ENCODE results near the gene NOTCH2NLA.
"Not testable (repeated sequence)": the region's sequence is repeated elsewhere in the genome, so short reads cannot be mapped to it uniquely, and the experiment has no call there.

The NOTCH2NLA gene

DNA sequence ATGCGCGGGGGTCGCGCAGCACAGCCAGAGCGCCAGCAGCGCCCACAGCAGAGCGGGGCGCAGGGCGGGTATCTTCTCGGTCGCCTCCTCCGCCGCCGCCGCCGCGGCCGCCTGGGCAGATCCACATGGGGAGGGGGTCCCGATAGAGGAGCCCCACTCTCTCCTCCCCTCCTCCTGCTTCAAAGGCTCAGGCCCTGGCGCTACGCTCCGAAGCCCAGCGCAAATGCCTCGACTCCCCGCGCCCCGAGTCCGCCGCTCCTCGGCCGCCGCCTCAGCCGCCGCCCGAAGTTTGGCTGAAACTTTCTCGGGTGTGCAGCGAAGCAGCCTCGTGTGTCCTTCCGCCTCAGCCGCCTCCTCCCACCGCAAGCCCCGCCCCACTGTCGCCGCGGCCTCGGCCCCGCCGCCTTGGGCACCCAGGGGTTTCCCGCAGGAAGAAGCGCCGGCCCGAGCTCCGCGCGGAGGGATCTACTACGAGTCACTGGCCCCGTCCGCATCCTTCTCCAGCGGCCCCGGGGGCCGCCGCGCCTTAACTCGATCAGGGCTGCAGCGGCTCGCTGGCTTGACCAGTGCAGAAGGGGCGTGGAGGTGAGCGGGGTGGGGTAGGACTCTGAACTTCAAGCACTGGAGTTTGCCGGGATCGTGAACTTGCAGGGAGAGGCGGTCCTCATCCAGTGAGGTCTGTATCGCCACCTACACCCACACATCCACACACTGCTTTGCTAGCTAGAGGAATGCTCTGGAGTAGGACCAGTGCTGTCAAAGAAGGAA lies at the start of gene NOTCH2NLA:
NOTCH2NLA (minus strand) TSS at position 312 of the 768 bp plus-strand sequence. CDS start 39,684 bp downstream, outside the sequence.
- not testable (repeated sequence) for H3K9me3 Mint-ChIP-seq; H3K27me3 Mint-ChIP-seq (ENCODE audit: low read depth, poor library complexity); H3K27ac Mint-ChIP-seq; H3K36me3 Mint-ChIP-seq (ENCODE audit: low read depth); H3K4me1 Mint-ChIP-seq
- DNase-seq: peak; percentile 29
- peak within 1 kb of the TSS; percentile 81 for H3K4me3 Mint-ChIP-seq

DNA sequence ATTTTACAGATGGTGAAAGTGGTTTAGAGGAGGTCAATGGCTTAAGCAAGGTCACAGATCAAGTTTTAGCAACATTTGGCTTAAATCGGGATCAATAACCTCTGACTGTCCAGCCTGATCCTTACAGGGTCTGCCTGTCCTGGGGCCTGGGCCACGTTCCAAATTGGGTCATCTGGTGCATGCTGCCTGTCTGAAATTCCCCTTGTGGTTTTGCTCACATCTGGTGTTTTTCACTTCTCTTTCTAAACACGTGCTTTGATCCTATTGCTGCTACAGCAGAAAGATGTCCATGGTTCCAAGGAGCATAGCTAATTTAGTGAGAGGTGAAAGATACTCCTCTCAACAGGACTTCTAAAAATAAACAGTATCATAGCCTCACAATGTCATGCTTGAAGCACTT lies 49.5 kb upstream of the NOTCH2NLA start:
- not testable (repeated sequence) for DNase-seq; H3K27ac Mint-ChIP-seq; H3K36me3 Mint-ChIP-seq (ENCODE audit: low read depth); H3K27me3 Mint-ChIP-seq (ENCODE audit: low read depth, poor library complexity); H3K9me3 Mint-ChIP-seq; H3K4me1 Mint-ChIP-seq; H3K4me3 Mint-ChIP-seq

DNA sequence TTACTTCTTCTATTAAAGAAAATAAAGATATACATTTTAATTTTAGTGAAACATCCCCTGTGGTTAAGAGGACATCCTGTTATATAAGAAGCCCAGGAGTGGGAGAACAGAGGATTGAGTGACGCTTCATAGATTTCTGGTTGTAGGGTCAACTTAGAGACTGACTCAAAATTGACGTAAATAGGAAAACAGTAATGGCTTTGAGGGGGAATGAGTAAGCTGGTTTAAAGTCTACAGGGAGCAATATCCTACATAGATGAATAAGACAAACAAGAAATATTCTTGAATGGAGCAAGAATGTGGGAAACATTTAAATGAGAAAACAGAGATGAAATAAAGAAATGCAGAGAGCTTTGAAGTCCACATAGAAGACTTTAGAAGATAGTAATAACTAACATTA lies 48.3 kb upstream of the NOTCH2NLA start:
- not testable (repeated sequence) for H3K4me3 Mint-ChIP-seq; H3K27ac Mint-ChIP-seq; H3K4me1 Mint-ChIP-seq; DNase-seq; H3K36me3 Mint-ChIP-seq (ENCODE audit: low read depth); H3K27me3 Mint-ChIP-seq (ENCODE audit: low read depth, poor library complexity); H3K9me3 Mint-ChIP-seq

DNA sequence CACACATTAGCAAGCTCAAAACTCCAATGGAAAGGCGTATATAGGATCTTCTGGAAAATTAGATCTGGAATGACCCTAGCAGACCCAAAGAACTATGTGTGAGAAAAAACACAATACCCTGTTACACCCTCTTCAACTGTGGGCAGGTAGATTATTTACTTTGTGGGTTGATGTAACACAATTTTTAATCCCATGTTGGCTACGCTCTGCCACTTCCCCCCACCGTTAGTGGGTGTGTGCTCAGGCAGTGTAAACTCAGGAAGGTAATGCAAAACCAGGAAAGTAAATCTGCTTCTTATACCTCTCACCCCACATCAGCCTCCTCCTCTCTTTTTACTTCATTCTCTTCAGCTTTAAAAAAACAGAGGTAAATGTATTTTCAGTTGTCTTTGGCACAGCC lies 45.3 kb upstream of the NOTCH2NLA start:
- H3K4me3 Mint-ChIP-seq; H3K4me1 Mint-ChIP-seq; H3K27ac Mint-ChIP-seq; H3K9me3 Mint-ChIP-seq; H3K36me3 Mint-ChIP-seq (ENCODE audit: low read depth); H3K27me3 Mint-ChIP-seq (ENCODE audit: low read depth, poor library complexity); DNase-seq: not testable (repeated sequence)

DNA sequence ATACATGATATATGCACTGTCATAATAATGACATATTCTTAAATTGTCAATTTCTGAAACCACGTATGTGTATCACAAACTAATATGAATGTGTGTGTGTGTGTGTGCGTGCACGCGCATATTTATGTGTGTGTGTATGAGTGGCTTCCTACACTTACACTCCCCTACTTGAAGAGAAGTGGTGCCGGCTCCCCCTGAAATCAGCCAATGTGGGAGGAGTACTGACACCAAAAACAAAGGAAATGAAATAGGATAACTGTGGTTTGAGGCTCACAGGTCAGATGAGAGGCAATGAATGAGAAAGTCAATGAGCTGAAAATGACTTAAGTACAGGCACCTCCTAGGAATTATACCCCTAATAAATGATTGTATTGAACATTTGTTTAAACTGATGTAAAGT lies 44.4 kb upstream of the NOTCH2NLA start:
- DNase-seq; H3K4me3 Mint-ChIP-seq; H3K36me3 Mint-ChIP-seq (ENCODE audit: low read depth); H3K27ac Mint-ChIP-seq; H3K9me3 Mint-ChIP-seq; H3K27me3 Mint-ChIP-seq (ENCODE audit: low read depth, poor library complexity); H3K4me1 Mint-ChIP-seq: not testable (repeated sequence)

DNA sequence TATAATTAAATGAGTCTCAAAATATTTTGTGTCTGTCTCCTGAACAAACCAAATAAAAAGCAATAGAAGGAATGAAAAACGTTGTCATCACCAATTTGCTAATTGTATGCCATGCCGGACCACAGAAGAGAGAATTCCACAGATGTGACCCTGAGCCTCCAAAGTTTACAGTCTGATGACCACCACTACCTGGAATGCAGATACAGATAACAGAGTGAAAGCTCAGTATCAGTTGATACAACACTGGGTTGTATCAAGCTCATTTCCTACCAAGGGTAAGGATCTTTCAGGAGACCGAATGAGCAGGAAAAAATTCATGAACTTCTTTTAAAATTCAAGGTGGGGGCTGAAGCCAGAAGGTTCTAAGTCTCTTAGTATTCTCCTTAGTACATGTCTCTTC lies 43.9 kb upstream of the NOTCH2NLA start:
- H3K9me3 Mint-ChIP-seq; H3K27ac Mint-ChIP-seq; H3K4me3 Mint-ChIP-seq; H3K27me3 Mint-ChIP-seq (ENCODE audit: low read depth, poor library complexity); DNase-seq; H3K36me3 Mint-ChIP-seq (ENCODE audit: low read depth); H3K4me1 Mint-ChIP-seq: not testable (repeated sequence)

DNA sequence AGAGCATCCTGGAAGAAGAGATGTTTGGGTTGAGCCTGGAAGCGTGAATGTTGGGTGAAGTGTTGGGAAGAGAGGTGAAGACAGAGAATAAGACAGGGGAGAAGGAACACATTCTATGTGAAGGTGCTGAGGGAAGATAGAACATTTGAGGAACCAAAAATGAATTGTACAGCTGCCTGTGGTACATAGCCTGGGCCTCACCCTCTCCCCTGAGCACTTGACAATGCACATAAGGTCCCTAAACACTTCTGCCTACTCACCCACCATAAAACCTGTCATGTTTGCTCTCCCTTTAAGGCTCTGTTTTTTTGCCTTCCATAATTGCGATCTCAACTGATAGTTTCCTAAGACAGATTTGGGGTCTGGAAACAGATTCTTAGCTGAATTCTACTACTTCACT lies 43.2 kb upstream of the NOTCH2NLA start:
- not testable (repeated sequence) for H3K9me3 Mint-ChIP-seq; H3K4me3 Mint-ChIP-seq; H3K27me3 Mint-ChIP-seq (ENCODE audit: low read depth, poor library complexity); H3K4me1 Mint-ChIP-seq; DNase-seq; H3K36me3 Mint-ChIP-seq (ENCODE audit: low read depth); H3K27ac Mint-ChIP-seq

DNA sequence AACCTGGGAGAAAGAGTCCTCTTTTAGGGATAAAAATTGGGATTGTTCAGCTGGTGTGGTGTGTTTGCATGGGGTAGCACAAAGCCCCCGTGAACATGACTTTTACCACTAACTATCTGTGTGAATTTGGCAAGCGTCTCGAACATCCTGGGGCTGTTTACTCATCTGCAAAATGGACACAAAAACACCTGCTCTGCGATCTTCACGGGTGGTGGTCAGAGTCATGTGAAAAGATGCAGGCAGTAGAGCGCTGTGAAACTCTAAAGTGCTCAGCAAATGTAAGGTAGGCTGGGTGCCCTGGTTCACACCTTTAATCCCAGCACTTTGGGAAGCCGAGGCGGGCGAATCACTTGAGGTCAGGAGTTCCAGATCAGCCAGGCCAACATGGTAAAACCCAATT lies 41.3 kb upstream of the NOTCH2NLA start:
- not testable (repeated sequence) for H3K9me3 Mint-ChIP-seq; H3K4me3 Mint-ChIP-seq; H3K4me1 Mint-ChIP-seq; H3K27me3 Mint-ChIP-seq (ENCODE audit: low read depth, poor library complexity); H3K36me3 Mint-ChIP-seq (ENCODE audit: low read depth); H3K27ac Mint-ChIP-seq; DNase-seq

DNA sequence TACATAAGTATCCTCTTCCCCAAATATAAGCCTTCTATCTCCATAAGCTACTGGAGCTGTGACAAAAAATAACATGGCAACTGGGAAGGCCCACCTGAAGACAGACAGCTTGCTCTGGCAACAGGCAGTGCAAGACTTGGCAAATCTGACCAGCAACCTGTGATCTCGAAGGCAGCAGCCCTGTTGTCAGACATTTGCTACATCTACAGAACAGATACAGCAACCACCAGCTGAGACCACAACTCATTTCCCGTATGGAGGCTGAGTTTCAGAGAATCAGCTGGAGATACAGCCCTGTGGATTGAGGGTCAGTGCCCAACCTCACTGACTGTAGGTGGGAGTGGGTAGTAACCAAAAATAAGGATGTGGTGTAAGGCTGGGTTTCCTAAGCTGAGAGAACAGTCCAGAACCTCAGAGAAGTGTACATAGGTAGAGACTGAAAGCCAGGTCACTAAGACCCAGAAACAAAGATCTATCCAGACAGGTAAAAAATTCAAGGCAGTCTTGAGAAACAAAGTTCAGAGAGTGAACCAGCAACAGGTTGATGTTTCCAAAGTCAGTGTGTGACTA lies 37.4 kb upstream of the NOTCH2NLA start:
- not testable (repeated sequence) for DNase-seq; H3K4me3 Mint-ChIP-seq; H3K9me3 Mint-ChIP-seq; H3K27me3 Mint-ChIP-seq (ENCODE audit: low read depth, poor library complexity); H3K4me1 Mint-ChIP-seq; H3K36me3 Mint-ChIP-seq (ENCODE audit: low read depth); H3K27ac Mint-ChIP-seq

DNA sequence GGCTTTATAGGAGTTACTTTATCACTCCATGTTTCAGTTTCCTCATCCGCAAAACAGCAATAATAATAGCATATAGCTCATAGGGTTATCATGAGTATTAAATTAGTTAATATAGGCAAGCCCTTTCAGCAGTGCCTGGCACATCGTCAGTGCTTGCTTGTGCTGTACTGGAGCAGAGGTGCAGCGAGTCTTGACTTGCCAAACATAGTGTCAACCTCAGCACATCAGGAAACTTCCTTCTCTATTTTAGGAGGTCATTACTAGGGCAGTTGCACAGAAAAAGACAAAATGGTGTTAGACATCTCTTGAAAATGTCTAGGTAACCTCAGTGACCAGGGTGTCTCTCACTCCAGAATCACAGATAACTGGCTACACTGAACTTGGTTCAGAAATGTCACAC lies 35.9 kb upstream of the NOTCH2NLA start:
- not testable (repeated sequence) for H3K9me3 Mint-ChIP-seq, H3K4me3 Mint-ChIP-seq, H3K4me1 Mint-ChIP-seq

DNA sequence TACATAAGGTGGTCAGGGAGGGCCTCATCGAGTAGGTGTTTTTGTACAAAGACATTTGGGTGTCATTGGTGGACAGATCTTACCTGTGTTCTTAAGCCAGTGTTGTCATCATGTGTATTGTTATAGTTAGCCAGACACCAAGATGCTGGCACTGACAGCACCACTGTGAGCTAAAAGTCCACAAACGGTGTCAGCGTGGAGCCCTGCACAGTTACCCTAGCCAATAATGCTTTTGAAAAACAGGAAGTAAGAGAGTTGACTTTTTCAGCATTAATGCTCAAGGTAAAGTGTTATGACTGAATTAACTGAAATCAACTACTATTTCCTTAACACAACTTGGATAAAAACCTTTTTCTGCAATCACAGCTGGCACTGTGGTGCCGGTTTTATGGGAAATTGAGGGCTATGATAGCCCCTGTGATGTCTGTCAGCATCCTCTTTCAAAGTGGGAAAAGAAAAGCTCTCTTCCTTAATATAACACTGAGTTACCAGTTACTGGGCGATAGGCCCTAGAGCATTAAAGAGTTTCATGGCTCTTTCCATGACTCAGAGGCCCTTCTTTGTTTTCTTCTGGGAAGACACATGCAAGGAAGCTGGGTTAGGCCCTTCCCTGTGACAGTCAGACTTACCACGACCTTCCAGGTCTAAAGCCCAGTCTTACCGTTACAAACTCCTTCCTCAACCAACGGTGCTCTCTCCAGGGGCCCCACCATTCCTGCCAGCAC lies 31.3 kb upstream of the NOTCH2NLA start:
- not testable (repeated sequence) for H3K27ac Mint-ChIP-seq; H3K4me1 Mint-ChIP-seq; DNase-seq; H3K36me3 Mint-ChIP-seq (ENCODE audit: low read depth); H3K9me3 Mint-ChIP-seq; H3K4me3 Mint-ChIP-seq; H3K27me3 Mint-ChIP-seq (ENCODE audit: low read depth, poor library complexity)

More for the DNA sequence above, 35.9 kb upstream of the NOTCH2NLA start:
- H3K27me3 Mint-ChIP-seq (ENCODE audit: low read depth, poor library complexity); H3K27ac Mint-ChIP-seq; H3K36me3 Mint-ChIP-seq (ENCODE audit: low read depth); DNase-seq: not testable (repeated sequence)

DNA sequence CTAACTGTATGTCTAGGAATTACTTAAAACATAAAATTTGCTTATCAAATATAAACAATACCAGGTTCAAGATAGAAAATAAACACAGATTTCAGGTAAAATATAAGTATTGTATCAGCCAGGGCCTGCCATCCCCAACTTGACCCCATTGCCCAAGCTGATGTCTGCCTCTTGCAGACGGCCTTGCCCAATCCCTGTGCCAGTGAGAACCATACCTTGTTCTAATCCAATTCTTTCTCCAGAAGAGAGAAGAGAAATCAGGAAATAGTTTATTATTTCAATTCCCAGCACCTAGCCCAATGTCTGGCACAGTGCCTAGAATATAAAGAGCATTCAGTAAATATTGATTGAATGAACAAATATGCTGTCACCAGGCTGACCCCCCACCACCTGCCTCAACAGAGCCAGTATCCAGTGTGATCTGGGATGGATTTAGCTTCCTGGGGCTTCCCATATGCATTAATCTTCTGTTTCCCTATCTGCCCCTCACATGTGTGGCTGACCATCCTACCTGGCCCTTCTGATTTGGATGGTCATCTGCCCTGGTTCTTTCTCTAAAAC lies 29.3 kb upstream of the NOTCH2NLA start:
- not testable (repeated sequence) for H3K4me3 Mint-ChIP-seq; H3K27me3 Mint-ChIP-seq (ENCODE audit: low read depth, poor library complexity); H3K9me3 Mint-ChIP-seq; H3K36me3 Mint-ChIP-seq (ENCODE audit: low read depth); H3K27ac Mint-ChIP-seq; H3K4me1 Mint-ChIP-seq; DNase-seq

DNA sequence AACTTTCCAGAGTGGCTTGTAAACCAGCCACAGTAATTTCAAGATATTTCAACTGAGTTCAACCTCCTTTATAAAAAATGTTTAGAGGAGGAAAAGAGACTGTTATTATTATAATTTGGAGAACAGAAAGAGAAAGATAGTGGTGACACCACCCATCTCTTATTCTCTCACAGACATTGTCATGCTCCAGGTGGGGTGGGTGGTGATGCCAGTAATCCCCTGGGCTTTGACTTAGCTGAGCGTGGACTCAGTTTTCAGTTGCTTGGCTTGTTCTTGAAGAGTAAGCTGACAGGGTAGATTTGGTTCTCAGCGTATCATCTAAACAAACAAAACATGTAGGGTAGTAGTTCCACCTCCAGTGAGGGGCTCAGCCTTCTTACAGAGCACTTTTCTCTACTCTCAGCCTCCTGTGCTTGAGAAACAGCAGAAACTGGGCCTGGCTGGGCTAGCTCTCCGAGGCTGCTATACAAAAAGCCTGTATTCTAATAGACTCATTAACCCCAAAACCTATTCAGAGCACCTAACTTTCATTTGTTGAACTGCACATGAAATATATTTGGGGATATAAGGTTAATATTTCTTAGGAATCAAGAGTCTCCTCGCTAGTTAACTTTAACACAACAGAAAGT lies 25.9 kb upstream of the NOTCH2NLA start:
- not testable (repeated sequence) for H3K9me3 Mint-ChIP-seq, DNase-seq

DNA sequence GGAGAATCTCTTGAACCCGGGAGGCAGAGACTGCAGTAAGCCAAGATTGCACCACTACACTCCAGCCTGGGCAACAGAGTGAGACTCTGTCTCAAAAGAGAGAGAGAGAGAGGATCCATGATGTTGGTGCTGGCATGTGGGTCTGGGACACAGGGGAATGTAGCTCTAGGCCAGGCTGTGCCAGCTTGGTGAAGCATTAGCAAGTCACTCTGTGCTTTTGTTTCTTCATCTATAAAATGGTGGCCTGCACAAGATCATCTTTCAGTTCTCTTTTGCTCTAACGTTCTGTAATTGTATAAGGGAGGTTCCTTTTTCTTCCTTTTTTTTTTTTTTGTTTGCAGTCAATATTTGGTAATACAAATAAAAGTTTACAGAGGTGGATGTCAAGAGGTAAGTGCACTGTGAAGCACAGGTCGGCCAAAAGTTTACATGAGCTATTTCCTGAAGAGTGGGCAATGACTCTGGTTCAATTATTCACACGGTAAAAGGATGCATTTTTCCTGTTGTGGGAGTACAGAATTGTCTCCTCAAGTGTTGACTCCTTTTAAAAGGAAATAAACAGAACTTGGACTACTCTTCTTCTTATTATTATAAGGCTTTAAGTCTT lies 24.5 kb upstream of the NOTCH2NLA start:
- not testable (repeated sequence) for H3K27me3 Mint-ChIP-seq (ENCODE audit: low read depth, poor library complexity); H3K4me1 Mint-ChIP-seq; H3K36me3 Mint-ChIP-seq (ENCODE audit: low read depth); DNase-seq; H3K4me3 Mint-ChIP-seq; H3K27ac Mint-ChIP-seq; H3K9me3 Mint-ChIP-seq

More for the DNA sequence above, 25.9 kb upstream of the NOTCH2NLA start:
- not testable (repeated sequence) for H3K27ac Mint-ChIP-seq; H3K27me3 Mint-ChIP-seq (ENCODE audit: low read depth, poor library complexity); H3K4me1 Mint-ChIP-seq; H3K36me3 Mint-ChIP-seq (ENCODE audit: low read depth); H3K4me3 Mint-ChIP-seq

Measured in nephron progenitor cell (in vitro differentiated cells).